HEK293 (cell line): ENCODE measurements around the gene AHCYL2.
"Not testable (repeated sequence)": the region's sequence is repeated elsewhere in the genome, so short reads cannot be mapped to it uniquely, and the experiment has no call there.

Source experiments
- CTCF ChIA-PET: fragments of 350-600 bp; formaldehyde crosslinking; extraction: SDS; loops from one replicate; lab custom pipeline; 2021; ENCODE audit warnings: antibody characterized with exemption; lab: Yijun Ruan, JAX
- POLR2A ChIA-PET: fragments of 300-600 bp; formaldehyde crosslinking; extraction: SDS; loops from one replicate; lab custom pipeline; 2020; ENCODE audit warnings: antibody characterized with exemption, inconsistent platforms; lab: Yijun Ruan, JAX
- H3K27ac ChIP-seq: fragments of 200-500 bp; sonication (Bioruptor generic); 2 replicates; pipeline ENCODE4 v1.5.1; 2014; ENCODE audit warnings: low read depth, low read length, control low read depth, inconsistent platforms; ENCODE audit errors: extremely low read depth
- H3K36me3 ChIP-seq, 2 experiments: fragments of 200-500 bp in 1 of 2; sonication (Bioruptor generic) in 1 of 2; 1 replicate in 1 of 2; 2 replicates in 1 of 2; pipeline ENCODE4 v1.5.1; 2014 to 2017; ENCODE audit warnings: inconsistent platforms in 2 of 2, low read length in 2 of 2; ENCODE audit not compliant: control insufficient read depth in 2 of 2, insufficient read depth in 1 of 2
- H3K4me1 ChIP-seq: fragments of 200-500 bp; sonication (Bioruptor generic); 2 replicates; pipeline ENCODE4 v1.5.1; 2014; ENCODE audit warnings: mild to moderate bottlenecking, low read length, inconsistent platforms; ENCODE audit not compliant: control insufficient read depth, insufficient read depth
- H3K4me3 ChIP-seq: 2 replicates; pipeline ENCODE4 v1.5.1; 2011; ENCODE audit warnings: low read depth, mild to moderate bottlenecking, control low read depth, low read length, moderate library complexity
- H3K9me3 ChIP-seq: fragments of 200-500 bp; sonication (Bioruptor generic); 2 replicates; pipeline ENCODE4 v1.5.1; 2014; ENCODE audit warnings: low read depth, low read length, inconsistent platforms; ENCODE audit not compliant: control insufficient read depth, insufficient read depth
- TSHZ1 ChIP-seq: fragments of 450-650 bp; formaldehyde crosslinking; IDR thresholded peaks from 2 replicates; pipeline ENCODE4 v1.5.1; 2016; ENCODE audit warnings: missing biosample characterization, missing genetic modification characterization, borderline replicate concordance
- ZBTB10 ChIP-seq: fragments of 450-650 bp; formaldehyde crosslinking; IDR thresholded peaks from 2 replicates; pipeline ENCODE4 v1.5.1; 2016; ENCODE audit warnings: missing biosample characterization, missing genetic modification characterization
- ZNF184 ChIP-seq: fragments of 450-650 bp; IDR thresholded peaks from 2 replicates; pipeline ENCODE4 v1.5.1; 2018; ENCODE audit warnings: missing biosample characterization, mild to moderate bottlenecking, missing genetic modification characterization
- ZNF48 ChIP-seq: fragments of 450-650 bp; formaldehyde crosslinking; IDR thresholded peaks from 2 replicates; pipeline ENCODE4 v1.5.1; 2016; ENCODE audit warnings: missing biosample characterization, missing genetic modification characterization
- ZNF654 ChIP-seq: fragments of 450-650 bp; formaldehyde crosslinking; IDR thresholded peaks from 2 replicates; pipeline ENCODE4 v1.5.1; 2016; ENCODE audit warnings: low read depth, missing biosample characterization, missing genetic modification characterization
- ZNF692 ChIP-seq: fragments of 450-650 bp; formaldehyde crosslinking; IDR thresholded peaks from 2 replicates; pipeline ENCODE4 v1.5.1; 2016; ENCODE audit warnings: missing biosample characterization, missing genetic modification characterization
- ZSCAN23 ChIP-seq: fragments of 450-650 bp; formaldehyde crosslinking; IDR thresholded peaks from 2 replicates; pipeline ENCODE4 v1.5.1; 2016; ENCODE audit warnings: missing biosample characterization, missing genetic modification characterization
- TF ChIP-seq, protein P1 (sequence below): fragments of 450-650 bp; formaldehyde crosslinking; IDR thresholded peaks from 2 replicates; pipeline ENCODE4 v1.5.1; 2016; ENCODE audit warnings: missing biosample characterization, missing genetic modification characterization

The AHCYL2 gene

GRCh38 chr7:129401967-129402860 is 177.4 kb downstream of the AHCYL2 start:
- H3K27ac ChIP-seq, result no peak overlapping the region
- H3K9me3 ChIP-seq, result no peaks in the 10 kb centered on the region
- ChIA-PET POLR2A (interaction anchor here (1.3 kb wide), 1 partner anchor 32 kb away, joined by 4 read pairs; the partner anchor contains the start of gene STRIP2), CTCF (interaction anchor here (0.5 to 1.9 kb wide), 9 partner anchors 10 to 69 kb away, joined by 3 to 6 read pairs (median 5); no protein-coding TSS in a partner anchor)
- TF ChIP-seq, protein P1, sequence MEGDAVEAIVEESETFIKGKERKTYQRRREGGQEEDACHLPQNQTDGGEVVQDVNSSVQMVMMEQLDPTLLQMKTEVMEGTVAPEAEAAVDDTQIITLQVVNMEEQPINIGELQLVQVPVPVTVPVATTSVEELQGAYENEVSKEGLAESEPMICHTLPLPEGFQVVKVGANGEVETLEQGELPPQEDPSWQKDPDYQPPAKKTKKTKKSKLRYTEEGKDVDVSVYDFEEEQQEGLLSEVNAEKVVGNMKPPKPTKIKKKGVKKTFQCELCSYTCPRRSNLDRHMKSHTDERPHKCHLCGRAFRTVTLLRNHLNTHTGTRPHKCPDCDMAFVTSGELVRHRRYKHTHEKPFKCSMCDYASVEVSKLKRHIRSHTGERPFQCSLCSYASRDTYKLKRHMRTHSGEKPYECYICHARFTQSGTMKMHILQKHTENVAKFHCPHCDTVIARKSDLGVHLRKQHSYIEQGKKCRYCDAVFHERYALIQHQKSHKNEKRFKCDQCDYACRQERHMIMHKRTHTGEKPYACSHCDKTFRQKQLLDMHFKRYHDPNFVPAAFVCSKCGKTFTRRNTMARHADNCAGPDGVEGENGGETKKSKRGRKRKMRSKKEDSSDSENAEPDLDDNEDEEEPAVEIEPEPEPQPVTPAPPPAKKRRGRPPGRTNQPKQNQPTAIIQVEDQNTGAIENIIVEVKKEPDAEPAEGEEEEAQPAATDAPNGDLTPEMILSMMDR (tag by site-specific recombination), result peak; percentile 46; the same call in 1 of the 2 replicates
- no peak for TF ChIP-seq ZBTB10 (tag by site-specific recombination)
- TF ChIP-seq ZNF654 (tag by site-specific recombination), result peak; percentile 36
- H3K4me1 ChIP-seq, result no peaks in the 10 kb centered on the region
- H3K4me3 ChIP-seq, result no peak overlapping the region
- peaks cover 0 to 3% of the 10 kb centered on the region in 2 experiments; a peak in 2 of 3 replicates for H3K36me3 ChIP-seq

DNA sequence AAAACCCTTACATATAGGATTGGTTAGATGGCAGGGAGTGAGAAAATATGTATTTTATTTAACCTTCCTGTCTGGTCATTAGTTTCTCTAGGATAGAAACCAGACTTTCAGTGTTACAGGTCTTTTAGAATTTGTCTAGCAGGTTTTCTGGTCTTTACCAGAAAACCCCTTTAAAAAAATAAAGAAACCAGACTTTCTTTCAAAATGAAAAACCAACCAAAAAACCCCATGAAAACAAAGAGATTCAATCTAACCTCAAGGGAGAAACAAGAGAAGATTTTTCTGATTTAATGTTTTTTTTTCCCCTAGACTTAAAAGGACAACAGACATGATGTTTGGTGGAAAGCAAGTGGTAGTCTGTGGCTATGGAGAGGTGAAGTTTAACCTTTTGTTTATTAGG is 180.7 kb downstream of the AHCYL2 start:
- TF ChIP-seq TSHZ1 (tag by site-specific recombination) (no peak), ZNF48 (tag by site-specific recombination) (no peak)
- TF ChIP-seq, all 188 proteins: peak for 0
- H3K4me3 ChIP-seq, result no peak overlapping the region
- H3K9me3 ChIP-seq, result no peaks in the 10 kb centered on the region
- peaks cover 0 to 3% of the 10 kb centered on the region in 2 experiments; a peak in 2 of 3 replicates for H3K36me3 ChIP-seq
- ChIA-PET CTCF (no interaction called here), POLR2A (no interaction called here)
- H3K4me1 ChIP-seq, result no peaks in the 10 kb centered on the region
- no peak overlapping the region for H3K27ac ChIP-seq

- H3K27ac ChIP-seq, H3K4me3 ChIP-seq, H3K9me3 ChIP-seq, H3K36me3 ChIP-seq, H3K4me1 ChIP-seq, CTCF ChIA-PET: not testable (repeated sequence)
- POLR2A ChIA-PET, result interaction anchor here (1.7 kb wide), 1 partner anchor 24 kb away, joined by 4 read pairs; the partner anchor contains the start of gene STRIP2
Observed at GRCh38 chr7:129410238-129410637, 185.4 kb downstream of the AHCYL2 start.

DNA sequence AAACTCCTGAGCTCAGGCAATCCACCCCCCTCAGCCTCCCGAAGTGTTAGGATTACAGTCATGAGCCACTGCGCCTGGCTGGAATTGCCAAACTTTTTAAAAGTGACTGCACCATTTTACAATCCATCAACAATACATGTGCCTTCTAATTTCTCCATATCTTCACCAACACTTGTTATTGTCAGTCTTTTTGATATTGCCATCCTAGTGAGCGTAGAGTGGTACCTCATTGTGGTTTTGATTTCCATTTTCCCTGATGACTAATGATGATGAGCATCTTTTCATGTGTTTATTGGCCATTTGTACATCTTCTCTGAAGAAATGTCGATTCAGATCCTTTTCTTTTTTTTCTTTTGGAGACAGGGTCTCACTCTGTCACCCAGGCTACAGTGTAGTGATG is 187.7 kb downstream of the AHCYL2 start:
- no peak overlapping the region for H3K27ac ChIP-seq
- H3K4me3 ChIP-seq, result no peak overlapping the region
- POLR2A ChIA-PET, result no interaction called here
- H3K36me3 ChIP-seq, result no peaks in the 10 kb centered on the region; a peak in 1 of 3 replicates
- TF ChIP-seq ZNF692 (no peak), ZNF184 (peak; percentile 100), ZSCAN23 (tag by site-specific recombination) (no peak)
- TF ChIP-seq, all 188 proteins: peak for 1
- CTCF ChIA-PET, result interaction anchor here (0.9 to 1.5 kb wide), 4 partner anchors 37 to 59 kb away, joined by 4 to 5 read pairs (median 4); no protein-coding TSS in a partner anchor
- Histone ChIP-seq H3K9me3 (no peaks in the 10 kb centered on the region), H3K4me1 (no peaks in the 10 kb centered on the region)
